Measurements from ENCODE around the gene CABP2.
"Not testable (repeated sequence)": the region's sequence is repeated elsewhere in the genome, so short reads cannot be mapped to it uniquely, and the experiment has no call there.

Gene CABP2

DNA sequence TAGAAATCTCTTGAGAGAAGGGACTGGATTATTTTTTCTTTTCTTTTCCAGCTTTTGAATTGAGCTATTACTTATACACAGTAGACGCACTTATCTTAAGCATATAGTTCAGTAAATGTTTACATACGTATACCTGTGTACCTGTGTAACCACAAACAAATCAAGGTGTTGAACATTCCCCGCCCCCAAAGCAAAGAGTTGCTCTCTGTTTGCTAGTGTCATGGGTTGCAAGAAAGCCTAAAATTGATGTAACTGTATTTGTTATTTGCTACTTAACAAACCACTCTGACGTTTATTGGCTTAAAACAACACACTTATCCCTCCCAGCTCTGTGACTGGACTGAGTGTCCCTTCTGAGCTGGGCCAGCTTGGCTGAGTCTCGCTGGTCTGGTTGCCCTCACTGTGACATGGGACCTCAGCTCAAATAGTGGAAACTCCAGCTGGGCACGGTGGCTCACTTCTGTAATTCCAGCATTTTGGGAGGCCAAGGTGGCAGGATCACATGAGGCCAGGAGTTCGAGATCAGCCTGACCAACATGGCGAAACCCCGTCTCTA is 25.4 kb upstream of the CABP2 start:
- in situ Hi-C loops (cut with HindIII; ENCODE audit: low sequenced_read_pairs), result no loop called here
- no peak for DNase-seq (ENCODE audit: low read depth, low spot score)
- TF ChIP-seq, protein P1, sequence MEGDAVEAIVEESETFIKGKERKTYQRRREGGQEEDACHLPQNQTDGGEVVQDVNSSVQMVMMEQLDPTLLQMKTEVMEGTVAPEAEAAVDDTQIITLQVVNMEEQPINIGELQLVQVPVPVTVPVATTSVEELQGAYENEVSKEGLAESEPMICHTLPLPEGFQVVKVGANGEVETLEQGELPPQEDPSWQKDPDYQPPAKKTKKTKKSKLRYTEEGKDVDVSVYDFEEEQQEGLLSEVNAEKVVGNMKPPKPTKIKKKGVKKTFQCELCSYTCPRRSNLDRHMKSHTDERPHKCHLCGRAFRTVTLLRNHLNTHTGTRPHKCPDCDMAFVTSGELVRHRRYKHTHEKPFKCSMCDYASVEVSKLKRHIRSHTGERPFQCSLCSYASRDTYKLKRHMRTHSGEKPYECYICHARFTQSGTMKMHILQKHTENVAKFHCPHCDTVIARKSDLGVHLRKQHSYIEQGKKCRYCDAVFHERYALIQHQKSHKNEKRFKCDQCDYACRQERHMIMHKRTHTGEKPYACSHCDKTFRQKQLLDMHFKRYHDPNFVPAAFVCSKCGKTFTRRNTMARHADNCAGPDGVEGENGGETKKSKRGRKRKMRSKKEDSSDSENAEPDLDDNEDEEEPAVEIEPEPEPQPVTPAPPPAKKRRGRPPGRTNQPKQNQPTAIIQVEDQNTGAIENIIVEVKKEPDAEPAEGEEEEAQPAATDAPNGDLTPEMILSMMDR (IDR thresholded peaks at IDR 0.05; ENCODE audit: low read depth, low read length), result no peak
- H3K4me3 ChIP-seq (ENCODE audit: low read depth, low read length), result no peak overlapping the region

DNA sequence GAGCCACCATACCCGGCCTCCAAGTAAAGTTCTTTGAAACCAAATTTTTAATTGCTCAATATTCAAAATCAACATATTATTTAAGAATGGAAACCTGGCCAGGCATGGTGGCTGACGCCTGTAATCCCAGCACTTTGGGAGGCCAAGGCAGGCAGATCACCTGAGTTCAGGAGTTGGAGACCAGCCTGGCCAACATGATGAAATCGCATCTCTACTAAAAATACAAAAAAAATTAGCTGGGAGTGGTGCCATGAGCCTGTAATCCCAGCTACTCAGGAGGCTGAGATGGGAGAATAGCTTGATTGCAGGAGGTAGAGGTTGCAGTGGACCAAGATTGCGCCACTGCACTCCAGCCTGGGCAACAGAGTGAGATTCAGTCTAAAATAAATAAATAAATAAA is 24.9 kb upstream of the CABP2 start:
- in situ Hi-C loops (cut with HindIII; ENCODE audit: low sequenced_read_pairs); H3K4me3 ChIP-seq (ENCODE audit: low read depth, low read length); DNase-seq (ENCODE audit: low read depth, low spot score): not testable (repeated sequence)

DNA sequence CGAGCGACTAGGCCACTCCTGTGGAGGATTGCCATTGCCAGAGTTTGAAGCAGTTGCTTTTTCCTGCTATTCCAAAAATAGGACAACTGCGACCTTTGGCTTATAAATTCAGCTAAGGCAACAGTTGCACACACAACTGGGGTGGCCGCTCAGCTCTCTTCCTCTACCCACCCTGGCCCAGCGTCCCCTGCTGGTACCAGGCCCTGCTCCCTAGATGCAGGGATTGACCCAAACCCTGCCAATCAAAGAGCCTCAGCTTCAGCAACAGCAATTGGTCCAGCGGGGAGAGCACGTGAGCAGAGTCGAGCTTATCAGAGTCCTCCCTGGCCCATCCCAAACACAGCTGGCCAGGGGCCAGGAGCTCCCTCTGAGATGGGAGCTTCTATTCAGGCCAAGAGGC is 22.0 kb upstream of the CABP2 start:
- TF ChIP-seq, protein P1 (IDR thresholded peaks at IDR 0.05; ENCODE audit: low read depth, low read length), result no peak
- no peak for DNase-seq (ENCODE audit: low read depth, low spot score)
- H3K4me3 ChIP-seq (ENCODE audit: low read depth, low read length), result no peak overlapping the region
- in situ Hi-C loops (cut with HindIII; ENCODE audit: low sequenced_read_pairs), result no loop called here

DNA sequence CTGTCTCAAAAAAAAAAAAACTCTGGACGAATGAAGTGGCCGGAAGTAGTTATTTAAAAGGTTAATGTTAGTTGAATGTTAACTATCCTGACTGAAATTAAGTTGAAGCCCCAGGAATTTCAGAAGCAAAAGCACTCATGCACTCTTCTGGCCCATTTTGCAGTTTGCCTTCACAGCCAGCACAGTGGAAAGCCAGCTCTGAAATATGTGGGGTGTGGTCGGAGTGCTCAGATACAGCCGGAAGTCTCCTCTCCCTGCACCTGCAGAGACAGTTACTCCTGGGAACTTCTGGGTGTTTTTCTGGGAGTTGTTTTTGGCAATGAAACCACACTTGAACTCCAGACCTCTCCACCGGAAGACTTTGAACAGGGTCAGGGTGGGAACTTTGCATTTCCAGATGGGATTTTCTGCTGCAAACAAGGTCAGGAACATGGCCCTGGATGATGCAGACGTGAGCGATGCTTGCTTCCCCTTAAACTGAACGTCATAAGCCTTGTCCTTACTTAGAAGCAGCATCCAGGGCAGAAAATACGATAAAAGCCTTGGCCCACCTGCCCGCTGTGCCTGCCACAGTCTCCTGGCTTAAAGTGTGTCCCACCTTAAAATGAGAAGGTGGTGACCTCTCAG is 21.5 kb upstream of the CABP2 start:
- in situ Hi-C loops (cut with HindIII; ENCODE audit: low sequenced_read_pairs), result no loop called here
- DNase-seq (ENCODE audit: low read depth, low spot score), result peak; percentile 20

DNA sequence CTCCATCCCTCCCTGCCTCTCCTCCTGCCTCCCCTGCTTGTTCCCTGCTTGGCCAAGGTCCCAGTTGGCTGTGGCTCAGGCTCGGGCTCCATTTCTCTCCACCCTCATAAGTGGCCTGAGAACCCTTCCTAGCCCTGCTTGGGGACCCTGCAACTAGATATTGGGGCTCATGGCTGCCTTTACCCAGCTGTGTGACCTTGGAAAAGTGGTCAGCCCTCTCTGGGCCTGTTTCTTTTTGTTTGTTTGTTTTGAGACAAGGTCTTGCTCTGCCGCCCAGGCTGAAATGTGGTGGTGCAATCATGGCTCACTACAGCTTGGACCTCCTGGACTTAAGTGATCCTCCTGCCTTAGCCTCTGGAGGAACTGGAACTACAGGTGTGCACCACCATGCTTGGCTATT is 20.3 kb upstream of the CABP2 start:
- no peak overlapping the region for H3K4me3 ChIP-seq (ENCODE audit: low read depth, low read length)
- in situ Hi-C loops (cut with HindIII; ENCODE audit: low sequenced_read_pairs), result no loop called here
- TF ChIP-seq, protein P1 (IDR thresholded peaks at IDR 0.05; ENCODE audit: low read depth, low read length), result no peak
- DNase-seq (ENCODE audit: low read depth, low spot score), result no peak

More for the DNA sequence above, 21.5 kb upstream of the CABP2 start:
- no peak overlapping the region for H3K4me3 ChIP-seq (ENCODE audit: low read depth, low read length)
- TF ChIP-seq, protein P1 (IDR thresholded peaks at IDR 0.05; ENCODE audit: low read depth, low read length), result no peak

DNA sequence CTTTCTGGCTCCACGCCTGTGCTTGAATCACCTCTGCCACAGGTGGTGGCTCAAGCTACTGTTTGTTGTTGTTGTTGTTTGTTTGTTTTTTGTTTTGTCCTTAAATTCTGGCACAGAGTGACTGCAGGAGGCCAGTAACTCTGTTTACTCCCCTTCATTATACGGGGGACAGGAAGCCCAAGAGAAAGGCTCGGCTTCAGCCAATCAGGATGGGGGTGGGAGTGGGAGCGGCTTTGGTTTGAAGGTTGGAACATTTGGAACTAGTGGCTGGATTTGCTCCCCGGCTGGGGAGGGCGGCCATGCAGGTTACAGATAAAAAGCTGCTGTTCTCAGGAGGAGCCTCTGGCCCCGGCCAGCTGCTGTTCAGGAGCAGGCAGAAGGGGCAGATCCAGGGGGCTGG is 19.7 kb upstream of the CABP2 start:
- H3K4me3 ChIP-seq (ENCODE audit: low read depth, low read length), result no peak overlapping the region
- no peak for DNase-seq (ENCODE audit: low read depth, low spot score)
- in situ Hi-C loops (cut with HindIII; ENCODE audit: low sequenced_read_pairs), result no loop called here
- TF ChIP-seq, protein P1 (IDR thresholded peaks at IDR 0.05; ENCODE audit: low read depth, low read length), result no peak

DNA sequence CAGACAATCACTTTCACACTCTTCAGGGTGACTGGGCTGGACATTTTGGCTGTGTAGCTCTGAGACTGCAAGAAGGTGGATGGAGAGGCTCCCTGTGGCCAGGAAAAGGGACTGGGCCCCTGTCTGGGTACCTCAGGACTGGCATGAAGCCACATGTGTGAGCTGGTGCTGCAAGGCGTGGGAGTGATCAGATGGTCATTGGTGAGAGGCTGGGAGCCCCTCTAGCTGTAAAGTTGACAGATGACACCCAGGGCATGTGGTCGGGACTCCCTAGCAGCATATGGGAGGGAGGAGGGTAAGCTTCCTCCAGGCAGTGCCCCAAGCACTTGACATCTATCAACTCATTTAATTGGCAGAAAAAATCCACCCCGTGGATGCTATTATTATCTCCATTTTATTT is 18.9 kb upstream of the CABP2 start:
- TF ChIP-seq, protein P1 (IDR thresholded peaks at IDR 0.05; ENCODE audit: low read depth, low read length), result no peak
- no peak for DNase-seq (ENCODE audit: low read depth, low spot score)
- in situ Hi-C loops (cut with HindIII; ENCODE audit: low sequenced_read_pairs), result no loop called here
- H3K4me3 ChIP-seq (ENCODE audit: low read depth, low read length), result no peak overlapping the region

All from astrocyte of the spinal cord (primary cell).